ENCODE measurements around the gene PTGFRN.

- TF ChIP-seq CTCF (IDR thresholded peaks at IDR 0.05 in 2 of 3, conservative IDR thresholded peaks at IDR 0.05 in 1 of 3; ENCODE audit: borderline replicate concordance in 1 of 3, insufficient read depth in 1 of 3, low read depth in 2 of 3, low read length in 2 of 3) = no peak
- no peak for TF ChIP-seq EZH2 (IDR thresholded peaks at IDR 0.05)
- no peak for TF ChIP-seq POLR2AphosphoS5 (IDR thresholded peaks at IDR 0.05; ENCODE audit: low read depth, low read length)
- TF ChIP-seq POLR2A (IDR thresholded peaks at IDR 0.05; ENCODE audit: borderline replicate concordance, extremely low read depth, insufficient read depth, insufficient read length) = no peak
Measured at GRCh38 chr1:116940814-116941599, 31.3 kb downstream of the PTGFRN start.

Measured in HCT116 (cell line).